SIG-M5 (cell line): ENCODE measurements around the gene VPS13A.
"Not testable (repeated sequence)": the region's sequence is repeated elsewhere in the genome, so short reads cannot be mapped to it uniquely, and the experiment has no call there.

Source experiments
- DNase-seq: peaks from one replicate; lab custom pipeline; 2025; lab: John Stamatoyannopoulos, UW

Gene VPS13A

DNA sequence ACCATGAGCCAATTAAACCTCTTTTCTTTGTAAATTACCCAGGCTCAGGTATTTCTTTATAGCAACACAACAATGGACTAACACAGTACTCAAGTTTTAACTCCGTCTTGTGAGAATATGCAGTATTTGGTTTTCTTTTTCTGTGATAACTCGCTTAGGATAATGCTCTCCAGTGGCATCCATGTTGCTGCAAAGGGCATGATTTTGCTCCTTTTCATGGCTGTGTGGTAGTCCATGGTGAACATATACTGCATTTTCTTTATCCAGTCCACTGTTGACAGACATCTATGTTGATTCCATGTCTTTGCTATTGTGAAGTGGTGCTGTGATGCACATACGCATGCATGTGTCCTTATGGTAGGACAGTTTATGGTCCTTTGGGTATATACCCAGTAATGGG lies 10.9 kb downstream of the VPS13A start:
- DNase-seq = no peak

DNA sequence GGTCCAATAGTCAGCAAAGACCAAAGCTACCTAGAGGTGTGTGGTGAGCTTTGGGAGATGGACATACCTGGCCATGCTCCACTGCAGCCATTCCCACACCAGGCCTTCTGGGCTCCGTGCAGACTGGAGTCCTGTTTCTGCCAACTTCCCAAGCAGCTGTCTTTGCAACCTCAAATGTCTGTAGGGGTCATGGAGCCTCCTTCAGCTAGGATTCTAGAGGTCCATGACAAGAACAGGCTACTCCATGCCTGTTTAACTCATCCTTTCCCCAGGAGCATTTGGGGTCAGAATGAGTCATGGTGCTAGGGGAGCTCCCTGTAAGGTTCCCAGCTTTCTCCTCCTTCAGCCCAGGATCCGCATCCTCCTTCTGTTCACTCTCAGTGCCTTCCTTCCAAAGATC lies 17.1 kb downstream of the VPS13A start:
- DNase-seq = no peak

DNA sequence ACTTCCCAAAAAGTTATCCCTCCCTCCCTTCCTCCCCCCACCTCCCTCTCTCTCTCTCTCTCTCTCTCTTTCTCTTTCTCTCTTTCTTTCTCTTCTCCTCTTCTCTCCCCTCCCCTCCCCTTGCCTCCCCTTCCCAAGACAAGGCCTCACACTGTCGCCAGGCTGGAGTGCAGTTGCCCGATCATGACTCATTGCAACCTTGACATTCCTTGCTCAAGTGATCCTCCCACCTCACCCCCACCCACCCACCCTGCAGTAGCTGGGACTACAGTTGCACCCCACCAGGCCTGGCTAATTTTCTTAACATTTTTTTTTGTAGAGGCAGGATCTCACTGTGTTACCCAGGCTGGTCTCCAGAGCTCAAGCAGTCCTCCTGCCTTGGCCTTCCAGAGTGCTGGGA lies 32.8 kb downstream of the VPS13A start:
- no peak for DNase-seq

GRCh38 chr9:77211561-77211960 lies 34.2 kb downstream of the VPS13A start:
- no peak for DNase-seq

DNA sequence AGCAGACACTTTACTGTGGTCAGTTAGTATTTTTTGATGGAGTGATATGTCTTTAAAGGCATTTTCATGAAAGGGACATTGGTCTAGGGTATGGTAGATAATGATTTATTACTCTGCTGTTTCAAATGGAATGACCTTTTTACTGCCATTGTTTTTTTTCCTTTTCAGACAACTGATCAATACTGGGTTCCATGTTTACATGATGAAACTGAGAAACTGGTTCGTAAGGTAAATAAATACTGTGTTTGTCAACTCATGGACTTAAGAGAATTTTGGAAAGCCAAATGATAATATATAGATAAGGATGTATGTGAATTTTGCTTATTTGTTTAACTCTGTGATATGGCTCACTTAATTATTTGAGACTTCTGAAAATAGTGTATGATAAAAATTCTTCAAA lies 35.5 kb downstream of the VPS13A start:
- no peak for DNase-seq

GRCh38 chr9:77215874-77216273 lies 38.5 kb downstream of the VPS13A start:
- DNase-seq = no peak

- DNase-seq = no peak
Observed at GRCh38 chr9:77218612-77219011, 41.3 kb downstream of the VPS13A start.

DNA sequence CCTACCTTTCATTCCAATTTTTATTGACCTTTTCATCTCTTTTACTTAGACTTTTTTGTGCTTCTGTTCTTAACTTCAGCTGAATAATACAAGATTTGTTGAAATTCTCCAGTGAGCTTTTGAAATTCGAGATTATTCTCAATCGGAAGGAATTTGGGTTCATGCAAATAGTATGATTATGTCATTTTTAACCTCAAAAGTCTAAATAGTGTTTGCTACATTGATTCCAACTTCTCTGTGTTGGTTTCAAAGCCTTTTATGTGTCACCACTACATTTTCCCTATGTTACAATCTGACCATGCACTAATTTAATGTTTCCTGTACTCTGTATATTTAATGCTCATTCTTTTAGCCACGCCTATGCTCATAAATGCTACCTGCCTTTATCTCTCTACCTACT lies 44.1 kb downstream of the VPS13A start:
- DNase-seq = no peak

DNA sequence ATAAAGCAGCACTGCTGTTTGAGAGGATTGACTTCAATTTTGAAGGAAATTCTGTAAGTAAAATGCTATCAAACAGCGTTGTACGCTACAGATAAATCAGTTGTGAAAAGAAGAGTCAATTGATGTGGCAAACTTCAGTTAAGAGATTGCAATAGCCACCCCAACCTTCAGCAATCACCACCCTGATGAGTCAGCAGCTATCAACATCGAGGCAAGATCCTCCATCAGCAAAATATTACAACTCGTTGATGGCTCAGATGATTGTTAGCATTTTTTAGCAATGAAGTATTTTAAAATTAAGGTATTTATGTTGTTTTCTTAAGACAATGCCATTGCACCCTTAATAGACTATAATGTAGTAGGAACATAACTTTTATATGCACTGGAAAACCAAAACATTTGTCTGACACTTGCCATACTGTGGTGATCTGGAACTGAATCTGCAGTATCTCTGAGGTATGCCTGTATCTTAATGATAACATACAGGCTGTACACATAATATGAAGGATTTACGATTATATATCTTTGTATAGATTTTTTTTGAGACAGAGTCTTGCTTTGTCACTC lies 47.5 kb downstream of the VPS13A start:
- DNase-seq = no peak

DNA sequence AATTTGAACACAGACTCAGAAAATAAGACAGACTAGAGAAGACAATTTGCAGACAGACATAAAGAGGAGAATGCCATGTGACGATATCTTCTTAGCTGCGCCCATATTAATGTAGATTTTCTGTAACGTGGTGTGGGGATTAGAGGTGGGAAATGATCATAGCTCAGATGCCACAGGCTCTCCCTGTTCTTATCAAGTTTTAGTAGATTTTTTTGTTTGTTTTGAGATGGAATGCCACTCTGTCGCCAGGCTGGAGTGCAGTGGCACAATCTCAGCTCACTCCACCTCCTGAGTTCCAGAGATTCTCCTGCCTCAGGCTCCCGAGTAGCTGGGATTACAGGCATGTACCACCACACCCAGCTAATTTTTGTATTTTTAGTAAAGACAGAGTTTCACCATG lies 59.4 kb downstream of the VPS13A start:
- DNase-seq = no peak

GRCh38 chr9:77237896-77238295 lies 60.6 kb downstream of the VPS13A start:
- DNase-seq = no peak

- DNase-seq = no peak
Observed at GRCh38 chr9:77251050-77251449, 73.7 kb downstream of the VPS13A start.

DNA sequence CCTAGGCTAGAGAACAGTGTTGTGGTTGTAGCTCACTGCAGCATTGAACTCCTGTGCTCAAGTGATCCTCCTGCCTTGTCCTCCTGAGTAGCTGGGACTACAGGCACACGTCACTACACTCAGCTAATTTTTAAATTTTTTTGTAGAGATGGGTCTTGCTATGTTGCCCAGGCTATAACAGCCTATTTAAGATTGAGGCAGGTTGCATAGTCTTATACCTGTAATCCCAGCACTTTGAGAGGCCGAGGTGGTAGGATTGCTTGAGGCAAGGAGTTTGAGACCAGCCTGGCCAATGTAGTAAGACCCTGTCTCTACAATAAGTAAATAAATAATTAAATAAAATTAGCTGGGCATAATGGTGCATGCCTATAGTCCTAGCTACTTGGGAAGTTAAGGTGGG lies 79.9 kb downstream of the VPS13A start:
- DNase-seq = no peak

DNA sequence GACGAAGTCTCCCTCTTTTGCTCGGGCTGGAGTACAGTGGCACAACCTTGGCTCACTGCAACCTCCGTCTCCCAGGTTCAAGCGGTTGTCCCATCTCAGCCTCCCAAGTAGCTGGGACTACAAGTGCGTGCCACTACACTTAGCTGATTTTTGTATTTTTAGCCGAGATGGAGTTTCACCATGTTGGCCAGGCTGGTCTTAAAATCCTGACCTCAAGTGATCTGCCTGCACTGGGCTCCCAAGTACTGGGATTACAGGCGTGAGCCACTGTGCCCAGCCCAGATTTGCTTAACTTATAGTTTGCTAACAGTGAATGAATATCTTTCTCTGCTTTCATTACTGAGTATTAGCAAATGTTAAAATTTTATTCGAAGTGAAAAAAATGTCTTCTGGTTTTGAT lies 84.3 kb downstream of the VPS13A start:
- no peak for DNase-seq

DNA sequence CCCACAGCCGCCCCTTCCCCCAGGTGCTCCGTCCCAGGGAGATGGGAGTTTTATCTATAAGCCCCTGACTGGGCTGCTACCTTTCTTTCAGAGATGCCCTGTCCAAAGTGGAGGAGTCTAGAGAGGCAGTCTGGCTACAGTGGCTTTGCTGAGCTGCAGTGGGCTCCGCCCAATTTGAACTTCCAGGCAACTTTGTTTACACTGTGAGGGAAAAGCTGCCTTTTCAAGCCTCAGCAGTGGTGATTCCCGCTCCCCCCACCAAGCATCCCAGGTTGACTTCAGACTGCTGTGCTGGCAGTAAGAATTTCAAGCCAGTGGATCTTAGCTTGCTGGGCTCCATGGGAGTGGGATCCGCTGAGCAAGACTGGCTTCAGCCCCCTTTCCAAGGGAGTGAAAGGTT lies 90.4 kb downstream of the VPS13A start:
- not testable (repeated sequence) for DNase-seq

- DNase-seq = no peak
Observed at GRCh38 chr9:77271023-77271690, 93.8 kb downstream of the VPS13A start.

DNA sequence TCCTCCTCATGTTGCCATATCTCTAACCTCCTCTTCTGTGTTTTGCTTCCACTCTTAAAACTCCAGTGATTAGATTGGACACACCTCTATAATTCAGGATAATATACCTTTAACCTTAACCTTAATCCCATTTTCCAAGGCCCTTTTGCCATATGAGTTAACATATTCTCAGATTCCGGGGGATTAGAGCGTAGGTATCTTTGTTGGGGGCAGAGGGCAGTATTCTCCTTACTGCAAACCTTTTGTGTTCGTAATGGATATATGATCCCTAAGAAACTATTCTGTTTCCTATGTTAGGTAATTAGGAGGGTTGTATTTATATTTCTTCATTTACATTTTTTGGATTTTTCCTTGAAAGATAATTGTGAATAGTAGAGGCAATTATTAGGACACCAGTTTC lies 99.5 kb downstream of the VPS13A start:
- DNase-seq = no peak

DNA sequence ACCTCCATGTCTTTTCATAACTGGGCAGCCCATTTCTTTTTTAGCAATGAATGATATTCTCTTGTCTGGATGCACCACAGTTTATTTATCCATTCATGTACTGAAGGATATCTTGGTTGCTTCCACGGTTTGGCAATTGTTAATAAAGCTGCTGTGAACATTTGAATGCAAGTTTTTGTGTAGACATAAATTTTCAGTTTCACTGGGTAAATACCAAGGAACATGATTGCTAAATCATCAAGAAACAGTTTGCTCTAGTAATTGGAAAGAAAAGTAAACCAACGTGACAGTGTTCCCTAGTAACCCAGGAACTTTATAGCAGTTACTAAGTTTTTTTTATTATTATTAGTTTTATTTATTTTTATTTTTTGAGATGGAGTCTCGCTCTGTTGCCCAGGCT lies 100.4 kb downstream of the VPS13A start:
- DNase-seq = no peak

DNA sequence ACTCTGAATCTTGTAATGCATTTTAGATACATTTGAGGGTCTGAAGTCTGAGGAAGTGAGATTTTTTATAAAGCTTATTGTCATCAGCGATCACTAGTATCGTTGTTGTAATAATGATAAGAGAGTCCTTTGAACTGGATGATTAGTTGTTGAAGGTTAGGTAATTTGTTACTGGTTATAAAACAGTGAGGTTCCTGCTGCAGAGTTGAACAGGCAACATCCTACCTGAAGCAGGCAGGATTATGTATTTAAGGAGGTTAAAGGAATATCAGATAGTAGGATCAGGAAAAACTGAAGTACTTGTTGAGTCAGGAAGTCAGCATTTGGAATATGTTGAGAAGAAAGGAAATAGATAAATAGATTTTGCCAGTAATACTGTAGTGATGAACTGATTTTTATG lies 106.7 kb downstream of the VPS13A start:
- DNase-seq = no peak

- DNase-seq = no peak
Observed at GRCh38 chr9:77284616-77285015, 107.3 kb downstream of the VPS13A start.

- DNase-seq = no peak
Observed at GRCh38 chr9:77290373-77290772, 113.0 kb downstream of the VPS13A start.

- DNase-seq = no peak
Observed at GRCh38 chr9:77291714-77292113, 114.4 kb downstream of the VPS13A start.

GRCh38 chr9:77293949-77294348 lies 116.6 kb downstream of the VPS13A start:
- DNase-seq = no peak

- no peak for DNase-seq
Observed at GRCh38 chr9:77304543-77304942, 127.2 kb downstream of the VPS13A start.
